Neural cell (in vitro differentiated cells): ENCODE data around the gene NUP50. TPM values are rescaled to one million over a fixed set of nuclear protein-coding genes. Genes with fewer than 3 reads are reported as not detected.

Experiments
- H2AFZ ChIP-seq: fragments of 200-600, 300-800 bp; sonication (generic), shearing (Covaris generic); 2 replicates; pipeline ENCODE4 v1.6.0; 2014; ENCODE audit warnings: low read depth, mild to moderate bottlenecking, antibody characterized with exemption, low read length, moderate library complexity
- H3F3A ChIP-seq: fragments of 200-600 bp; shearing (Covaris generic); 2 replicates; pipeline ENCODE4 v1.6.1; 2016; ENCODE audit warnings: mild to moderate bottlenecking, moderate library complexity, mixed read lengths, antibody characterized with exemption, low read length; ENCODE audit not compliant: insufficient read depth, poor library complexity, severe bottlenecking
- H3K27ac ChIP-seq: fragments of 200-600, 300-800 bp; sonication (generic), shearing (Covaris generic); 2 replicates; pipeline ENCODE4 v1.5.1; 2014; ENCODE audit warnings: mild to moderate bottlenecking, low read length, moderate library complexity
- H3K27me3 ChIP-seq: fragments of 300-800, 200-600 bp; sonication (generic), shearing (Covaris generic); 2 replicates; pipeline ENCODE4 v1.6.0; 2014; ENCODE audit warnings: mild to moderate bottlenecking, low read depth, low read length, moderate library complexity; ENCODE audit not compliant: insufficient read depth
- H3K36me3 ChIP-seq: fragments of 300-800, 200-600 bp; sonication (generic), shearing (Covaris generic); 2 replicates; pipeline ENCODE4 v1.5.1; 2014; ENCODE audit warnings: mild to moderate bottlenecking, antibody characterized with exemption, low read length, moderate library complexity; ENCODE audit not compliant: insufficient read depth
- H3K4me2 ChIP-seq: fragments of 300-800, 200-600 bp; sonication (generic), shearing (Covaris generic); 2 replicates; pipeline ENCODE4 v1.6.0; 2014; ENCODE audit warnings: mild to moderate bottlenecking, low read length
- H3K4me3 ChIP-seq: fragments of 300-800, 200-600 bp; sonication (generic), shearing (Covaris generic); 2 replicates; pipeline ENCODE4 v1.5.1; 2014; ENCODE audit warnings: mild to moderate bottlenecking, low read length, moderate library complexity
- H3K79me2 ChIP-seq: fragments of 200-600 bp; shearing (Covaris generic); replicated peaks from 2 replicates; pipeline ENCODE4 v1.6.0; 2014; ENCODE audit warnings: mild to moderate bottlenecking, low read length, moderate library complexity; ENCODE audit not compliant: insufficient read depth
- H3K9ac ChIP-seq: fragments of 300-800, 200-600 bp; sonication (generic), shearing (Covaris generic); 2 replicates; pipeline ENCODE4 v1.6.1; 2016; ENCODE audit warnings: mild to moderate bottlenecking, low read length, mixed read lengths
- H3K9me2 ChIP-seq: fragments of 200-600 bp; shearing (Covaris generic); 2 replicates; pipeline ENCODE4 v1.6.1; 2016; ENCODE audit warnings: mild to moderate bottlenecking, low read length, mixed read lengths; ENCODE audit not compliant: insufficient read depth
- H3K9me3 ChIP-seq: fragments of 200-600, 300-800 bp; sonication (generic), shearing (Covaris generic); 2 replicates; pipeline ENCODE4 v1.6.1; 2016; ENCODE audit warnings: mild to moderate bottlenecking, mixed run types, low read length, moderate library complexity, mixed read lengths
- H4K20me1 ChIP-seq: fragments of 200-600 bp; shearing (Covaris generic); 2 replicates; pipeline ENCODE4 v1.6.1; 2016; ENCODE audit warnings: mild to moderate bottlenecking, mixed run types; ENCODE audit not compliant: insufficient read depth
- CTCF ChIP-seq: fragments of 450-650 bp; IDR thresholded peaks from 2 replicates; pipeline ENCODE4 v1.5.1; 2014; ENCODE audit warnings: antibody characterized with exemption, mild to moderate bottlenecking, moderate library complexity; ENCODE audit not compliant: poor library complexity, severe bottlenecking
- EP300 ChIP-seq: fragments of 450-650 bp; conservative IDR thresholded peaks from 2 replicates; pipeline ENCODE4 v1.6.1; 2014; ENCODE audit warnings: antibody characterized with exemption, mild to moderate bottlenecking, moderate library complexity; ENCODE audit not compliant: poor library complexity, severe bottlenecking
- EZH2 ChIP-seq: fragments of 200-600, 300-800 bp; shearing (Covaris generic), sonication (generic); IDR thresholded peaks from 2 replicates; pipeline ENCODE4 v1.6.1; 2014; ENCODE audit warnings: antibody characterized with exemption, low read length, borderline replicate concordance, mild to moderate bottlenecking; ENCODE audit not compliant: insufficient read depth, poor library complexity, severe bottlenecking
- MXI1 ChIP-seq: fragments of 450-650 bp; conservative IDR thresholded peaks from 2 replicates; pipeline ENCODE4 v1.6.1; 2014; ENCODE audit warnings: antibody characterized with exemption, mild to moderate bottlenecking; ENCODE audit not compliant: poor library complexity, severe bottlenecking
- POLR2AphosphoS5 ChIP-seq: IDR thresholded peaks from 2 replicates; pipeline ENCODE4 v1.6.1; 2012
- RAD21 ChIP-seq: fragments of 450-650 bp; conservative IDR thresholded peaks from 2 replicates; pipeline ENCODE4 v1.6.1; 2014; ENCODE audit warnings: antibody characterized with exemption, mild to moderate bottlenecking, moderate library complexity
- SMC3 ChIP-seq: fragments of 450-650 bp; conservative IDR thresholded peaks from 2 replicates; pipeline ENCODE4 v1.6.1; 2014; ENCODE audit warnings: antibody characterized with exemption, mild to moderate bottlenecking, moderate library complexity; ENCODE audit not compliant: poor library complexity
- TAF1 ChIP-seq: IDR thresholded peaks from 2 replicates; pipeline ENCODE4 v1.6.1; 2012; ENCODE audit warnings: low read depth
- polyA plus RNA-seq: library from polyadenylated mRNA; depleted of rRNA; stranded (reverse); fragments of >200 nt; gene quantifications from 2 replicates; pipeline ENCODE4 v1.2.3, GENCODE V29; 2014
- TF ChIP-seq, protein P1 (sequence below): IDR thresholded peaks from 2 replicates; pipeline ENCODE4 v1.6.1; 2012; ENCODE audit warnings: borderline replicate concordance

The NUP50 gene
- polyA plus RNA-seq, 1 donor from 2014 or later: 38.7 TPM

DNA sequence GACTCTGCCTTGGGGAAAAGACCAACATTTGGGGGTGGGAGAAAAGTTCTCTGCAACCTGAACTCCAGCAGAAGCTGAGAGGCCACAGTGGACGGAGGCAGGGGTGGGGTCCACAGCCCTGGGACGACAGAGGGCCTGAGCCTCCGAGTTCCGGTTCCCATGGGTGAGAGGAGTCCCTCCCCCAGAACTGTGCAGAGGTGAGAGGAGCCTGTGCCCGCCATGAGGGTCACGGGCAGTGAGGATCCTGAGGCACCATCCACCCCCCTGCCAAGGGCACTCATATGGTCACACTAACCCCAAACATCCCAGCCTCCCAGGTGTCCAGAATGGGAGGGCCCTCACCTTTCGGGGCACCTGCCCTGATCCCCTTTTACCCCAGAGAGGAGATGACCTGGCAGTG lies 46.4 kb downstream of the NUP50 start:
- Histone ChIP-seq H3F3A (no peaks in the 10 kb centered on the region), H3K4me2 (no peak overlapping the region), H3K9me2 (no peaks in the 10 kb centered on the region), H2AFZ (no peak overlapping the region), H3K9me3 (no peaks in the 10 kb centered on the region), H3K27ac (peak overlapping the region; percentile 70), H3K4me3 (no peak overlapping the region), H4K20me1 (no peaks in the 10 kb centered on the region), H3K27me3 (no peaks in the 10 kb centered on the region), H3K79me2 (peaks cover 8% of the 10 kb centered on the region), H3K9ac (no peak overlapping the region), H3K36me3 (no peaks in the 10 kb centered on the region)
- TF ChIP-seq SMC3 (no peak), POLR2AphosphoS5 (no peak), RAD21 (no peak), MXI1 (no peak)
- TF ChIP-seq, protein P1, sequence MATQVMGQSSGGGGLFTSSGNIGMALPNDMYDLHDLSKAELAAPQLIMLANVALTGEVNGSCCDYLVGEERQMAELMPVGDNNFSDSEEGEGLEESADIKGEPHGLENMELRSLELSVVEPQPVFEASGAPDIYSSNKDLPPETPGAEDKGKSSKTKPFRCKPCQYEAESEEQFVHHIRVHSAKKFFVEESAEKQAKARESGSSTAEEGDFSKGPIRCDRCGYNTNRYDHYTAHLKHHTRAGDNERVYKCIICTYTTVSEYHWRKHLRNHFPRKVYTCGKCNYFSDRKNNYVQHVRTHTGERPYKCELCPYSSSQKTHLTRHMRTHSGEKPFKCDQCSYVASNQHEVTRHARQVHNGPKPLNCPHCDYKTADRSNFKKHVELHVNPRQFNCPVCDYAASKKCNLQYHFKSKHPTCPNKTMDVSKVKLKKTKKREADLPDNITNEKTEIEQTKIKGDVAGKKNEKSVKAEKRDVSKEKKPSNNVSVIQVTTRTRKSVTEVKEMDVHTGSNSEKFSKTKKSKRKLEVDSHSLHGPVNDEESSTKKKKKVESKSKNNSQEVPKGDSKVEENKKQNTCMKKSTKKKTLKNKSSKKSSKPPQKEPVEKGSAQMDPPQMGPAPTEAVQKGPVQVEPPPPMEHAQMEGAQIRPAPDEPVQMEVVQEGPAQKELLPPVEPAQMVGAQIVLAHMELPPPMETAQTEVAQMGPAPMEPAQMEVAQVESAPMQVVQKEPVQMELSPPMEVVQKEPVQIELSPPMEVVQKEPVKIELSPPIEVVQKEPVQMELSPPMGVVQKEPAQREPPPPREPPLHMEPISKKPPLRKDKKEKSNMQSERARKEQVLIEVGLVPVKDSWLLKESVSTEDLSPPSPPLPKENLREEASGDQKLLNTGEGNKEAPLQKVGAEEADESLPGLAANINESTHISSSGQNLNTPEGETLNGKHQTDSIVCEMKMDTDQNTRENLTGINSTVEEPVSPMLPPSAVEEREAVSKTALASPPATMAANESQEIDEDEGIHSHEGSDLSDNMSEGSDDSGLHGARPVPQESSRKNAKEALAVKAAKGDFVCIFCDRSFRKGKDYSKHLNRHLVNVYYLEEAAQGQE: no peak

- Histone ChIP-seq H3K4me2 (no peak overlapping the region), H3K36me3 (no peaks in the 10 kb centered on the region), H3K9me3 (no peaks in the 10 kb centered on the region), H4K20me1 (no peaks in the 10 kb centered on the region), H3F3A (no peaks in the 10 kb centered on the region), H3K9me2 (no peaks in the 10 kb centered on the region), H3K4me3 (no peak overlapping the region), H3K79me2 (peaks cover 12% of the 10 kb centered on the region), H3K27me3 (no peaks in the 10 kb centered on the region), H3K9ac (no peak overlapping the region), H2AFZ (no peak overlapping the region), H3K27ac (no peak overlapping the region)
- TF ChIP-seq SMC3 (no peak), RAD21 (no peak), POLR2AphosphoS5 (no peak), TAF1 (no peak), CTCF (no peak), EP300 (no peak), EZH2 (no peak), MXI1 (no peak)
- TF ChIP-seq, protein P1: no peak
Observed at GRCh38 chr22:45210577-45210976, 46.9 kb downstream of the NUP50 start.
